HFFc6 (cell line): ENCODE data around the gene ACVR1C. TPM values are rescaled to one million over a fixed set of nuclear protein-coding genes. Genes with fewer than 3 reads are reported as not detected.

Experiments used
- DNase-seq: peaks from one replicate; pipeline ENCODE4 v3.0.0-alpha.2; 2018
- H3K27ac Mint-ChIP-seq: 2 replicates; pipeline ENCODE4 v1.8.0; 2020; ENCODE audit warnings: mild to moderate bottlenecking, mixed read lengths
- H3K27me3 Mint-ChIP-seq: 2 replicates; pipeline ENCODE4 v1.8.0; 2021; ENCODE audit warnings: mild to moderate bottlenecking, moderate library complexity, mixed read lengths; ENCODE audit not compliant: insufficient read depth
- H3K36me3 Mint-ChIP-seq: 2 replicates; pipeline ENCODE4 v1.8.0; 2021; ENCODE audit warnings: low read depth, mixed read lengths
- H3K4me1 Mint-ChIP-seq: 2 replicates; pipeline ENCODE4 v1.8.0; 2020; ENCODE audit warnings: low read depth, mixed read lengths
- H3K4me3 Mint-ChIP-seq: 2 replicates; pipeline ENCODE4 v1.8.0; 2020; ENCODE audit warnings: mild to moderate bottlenecking, moderate library complexity, mixed read lengths
- H3K9me3 Mint-ChIP-seq: 2 replicates; pipeline ENCODE4 v1.8.0; 2020; ENCODE audit warnings: mild to moderate bottlenecking, mixed read lengths
- CTCF ChIP-seq: fragments of 200-600 bp; sonication (generic); IDR thresholded peaks from 2 replicates; pipeline ENCODE4 v1.5.0; 2021; ENCODE audit warnings: antibody characterized with exemption, mild to moderate bottlenecking
- total RNA-seq, 6 experiments: library from RNA; stranded (reverse); fragmentation: NEBNext Ultra II Directional; extraction: Animal tissue kit (Norgen Biotek cat#: 25700); gene quantifications; 2 replicates in 1 of 6; 3 replicates in 5 of 6; pipeline ENCODE4 v1.2.3, GENCODE V29; 2021

ACVR1C gene
- total RNA-seq, 6 experiments from 2014 or later = 0.02 to 0.13 (median 0.05) TPM; not detected in 2

- Mint-ChIP-seq H3K9me3 (no peaks in the 10 kb centered on the region; the same call in 1 of the 2 replicates), H3K27me3 (no peaks in the 10 kb centered on the region; the same call in 1 of the 2 replicates), H3K4me1 (peaks cover 10% of the 10 kb centered on the region; the same call in 1 of the 2 replicates), H3K4me3 (no peak overlapping the region), H3K27ac (no peak overlapping the region), H3K36me3 (no peaks in the 10 kb centered on the region)
- TF ChIP-seq CTCF = no peak
- DNase-seq = no peak
Observed at GRCh38 chr2:157559461-157559860, 69.2 kb downstream of the ACVR1C start.

GRCh38 chr2:157559061-157559460 lies 69.6 kb downstream of the ACVR1C start:
- peaks cover 10% of the 10 kb centered on the region; the same call in 1 of the 2 replicates for H3K4me1 Mint-ChIP-seq
- no peaks in the 10 kb centered on the region; the same call in 1 of the 2 replicates for H3K9me3 Mint-ChIP-seq
- H3K27me3 Mint-ChIP-seq = no peaks in the 10 kb centered on the region; the same call in 1 of the 2 replicates
- no peak overlapping the region for H3K27ac Mint-ChIP-seq
- TF ChIP-seq CTCF = no peak
- H3K36me3 Mint-ChIP-seq = no peaks in the 10 kb centered on the region
- DNase-seq = no peak
- no peak overlapping the region for H3K4me3 Mint-ChIP-seq

GRCh38 chr2:157557770-157558169 lies 70.9 kb downstream of the ACVR1C start:
- no peak for DNase-seq
- Mint-ChIP-seq H3K4me3 (no peak overlapping the region), H3K27ac (no peak overlapping the region), H3K36me3 (no peaks in the 10 kb centered on the region), H3K27me3 (no peaks in the 10 kb centered on the region; the same call in 1 of the 2 replicates), H3K9me3 (no peaks in the 10 kb centered on the region; the same call in 1 of the 2 replicates), H3K4me1 (peaks cover 10% of the 10 kb centered on the region; the same call in 1 of the 2 replicates)
- no peak for TF ChIP-seq CTCF

- TF ChIP-seq CTCF = no peak
- no peak overlapping the region for H3K27ac Mint-ChIP-seq
- no peak overlapping the region for H3K4me3 Mint-ChIP-seq
- no peaks in the 10 kb centered on the region; the same call in 1 of the 2 replicates for H3K27me3 Mint-ChIP-seq
- H3K9me3 Mint-ChIP-seq = no peaks in the 10 kb centered on the region
- H3K4me1 Mint-ChIP-seq = no peaks in the 10 kb centered on the region
- H3K36me3 Mint-ChIP-seq = no peaks in the 10 kb centered on the region
- DNase-seq = no peak
Observed at GRCh38 chr2:157540102-157540501, 88.6 kb downstream of the ACVR1C start.

- no peaks in the 10 kb centered on the region for H3K4me1 Mint-ChIP-seq
- no peak for TF ChIP-seq CTCF
- H3K36me3 Mint-ChIP-seq = no peaks in the 10 kb centered on the region
- no peak overlapping the region for H3K4me3 Mint-ChIP-seq
- H3K27ac Mint-ChIP-seq = no peak overlapping the region
- H3K27me3 Mint-ChIP-seq = no peaks in the 10 kb centered on the region; the same call in 1 of the 2 replicates
- no peaks in the 10 kb centered on the region for H3K9me3 Mint-ChIP-seq
- no peak for DNase-seq
Observed at GRCh38 chr2:157538064-157538463, 90.6 kb downstream of the ACVR1C start.
